GM19463 (cell line): ENCODE results near the gene NCAPH2.

ENCODE experiments used
- ATAC-seq: cut with Tn5 transposase; IDR thresholded peaks from one replicate; pipeline ENCODE4 v1.9.1; 2021; ENCODE audit warnings: mild to moderate bottlenecking, moderate library complexity; ENCODE audit not compliant: unreplicated experiment

Gene NCAPH2

DNA sequence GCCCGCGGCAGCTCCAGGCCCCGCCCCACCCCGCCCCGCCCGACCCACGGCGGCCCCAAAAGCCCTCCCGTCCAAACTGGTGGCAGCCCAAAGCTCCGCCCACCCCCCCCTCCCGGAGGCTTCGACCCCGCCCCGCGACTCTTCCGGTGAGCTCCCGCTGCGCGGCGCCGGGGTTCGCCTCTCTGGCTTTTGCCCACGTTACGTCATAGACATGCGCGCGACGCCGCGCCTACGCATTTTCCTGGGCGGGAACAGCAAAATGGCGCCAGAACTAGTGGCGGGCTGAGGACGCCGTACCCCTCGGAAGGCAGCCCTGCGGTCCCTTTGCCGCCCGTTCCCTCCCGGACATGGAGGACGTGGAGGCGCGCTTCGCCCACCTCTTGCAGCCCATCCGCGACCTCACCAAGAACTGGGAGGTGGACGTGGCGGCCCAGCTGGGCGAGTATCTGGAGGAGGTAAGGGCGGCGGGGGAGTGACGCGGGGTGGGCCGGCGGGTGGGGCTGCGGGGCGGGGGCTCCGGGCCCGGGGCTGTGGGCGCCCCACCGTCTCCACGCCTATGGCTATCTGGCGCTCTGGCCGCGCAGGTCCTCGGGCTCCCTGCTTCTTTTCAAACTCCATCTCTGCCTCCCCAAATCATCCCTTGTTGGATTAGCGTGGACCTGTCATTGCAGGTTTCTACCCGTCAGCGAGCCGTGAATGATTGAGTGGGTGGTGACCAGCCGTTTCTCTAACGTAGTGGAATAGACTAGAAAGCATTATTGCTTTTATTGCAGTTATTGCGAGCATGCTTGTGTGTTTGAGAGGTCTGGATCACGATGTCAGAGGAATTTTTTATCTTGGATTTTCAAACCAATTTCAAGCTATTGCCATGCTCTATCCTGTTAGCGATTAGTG lies at the start of gene NCAPH2:
NCAPH2 (plus strand) TSS at position 234 of the 894 bp plus-strand sequence; CDS start at position 348, 114 bp downstream.
- ATAC-seq = peak; percentile 65

DNA sequence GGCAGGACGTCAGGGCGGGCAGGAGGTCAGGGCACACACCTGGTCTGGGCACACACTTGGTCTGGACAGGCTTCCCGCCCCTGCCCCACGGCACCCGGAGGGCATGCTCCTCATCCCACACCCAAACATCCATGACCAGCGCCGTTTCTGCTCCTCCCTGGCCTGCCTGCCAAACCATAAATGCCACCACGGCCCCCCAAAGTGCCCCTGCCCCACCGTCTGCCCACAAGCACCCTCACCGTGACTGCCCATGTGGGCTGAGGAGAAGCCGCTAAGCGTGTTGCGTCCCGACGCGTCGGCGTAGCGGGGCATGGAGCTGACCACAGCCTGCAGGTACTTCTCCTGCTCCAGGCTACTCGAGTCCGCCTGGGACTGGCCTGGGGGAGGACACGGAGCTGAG lies 49.0 kb upstream of the NCAPH2 start:
- ATAC-seq = no peak

DNA sequence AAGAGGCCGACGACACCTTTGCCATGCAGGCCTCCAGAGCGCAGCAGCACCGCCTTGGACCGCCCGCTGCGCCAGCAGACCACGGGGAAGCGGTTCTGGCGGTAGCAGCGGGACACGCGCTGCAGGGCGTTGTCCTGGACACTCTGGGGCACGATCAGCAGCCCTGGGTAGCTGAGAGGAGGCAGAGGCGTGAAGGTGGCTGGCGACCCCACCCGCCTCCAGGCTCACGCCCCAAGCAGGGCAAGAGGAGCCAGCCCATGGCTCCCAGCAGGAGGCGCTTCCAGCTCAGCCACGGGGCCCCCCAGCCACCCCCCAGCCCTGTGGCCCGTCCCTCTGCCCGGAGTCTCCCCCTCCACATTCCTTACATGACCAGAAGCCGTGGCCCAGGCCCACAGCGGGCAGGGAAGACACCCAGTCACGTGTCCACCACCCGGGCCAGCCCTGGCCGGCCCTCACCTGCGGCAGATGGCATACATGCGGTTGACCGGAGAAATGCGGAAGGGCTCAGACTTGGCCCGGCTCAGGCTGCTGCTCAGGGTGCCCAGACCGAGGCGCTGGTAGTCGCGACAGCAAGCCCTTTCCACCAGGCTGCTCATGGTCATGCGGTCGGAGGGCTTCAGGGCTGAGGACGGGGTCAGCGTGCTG lies 48.4 kb upstream of the NCAPH2 start:
- ATAC-seq = no peak

DNA sequence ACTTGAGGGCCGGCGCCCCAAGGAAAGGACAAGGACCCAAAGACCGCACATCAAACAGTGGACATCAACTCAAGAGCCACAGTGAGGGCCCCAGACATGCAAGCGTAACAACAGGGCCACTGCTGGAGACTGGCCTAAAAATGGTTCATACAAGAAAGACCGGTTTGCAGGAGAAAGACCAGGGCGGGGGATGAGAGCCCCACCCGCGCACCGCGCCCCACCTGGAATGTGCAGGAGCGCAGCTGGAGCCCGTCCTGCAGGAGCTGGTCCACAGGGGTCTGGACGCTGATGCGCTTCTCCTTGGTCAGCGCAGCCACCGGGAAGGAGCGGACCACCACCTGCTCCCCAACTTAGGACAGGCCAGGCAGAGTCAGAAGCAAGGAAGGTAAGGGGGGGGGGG lies 47.1 kb upstream of the NCAPH2 start:
- ATAC-seq = no peak

GRCh38 chr22:50461536-50461935 lies 46.5 kb upstream of the NCAPH2 start:
- ATAC-seq = no peak

DNA sequence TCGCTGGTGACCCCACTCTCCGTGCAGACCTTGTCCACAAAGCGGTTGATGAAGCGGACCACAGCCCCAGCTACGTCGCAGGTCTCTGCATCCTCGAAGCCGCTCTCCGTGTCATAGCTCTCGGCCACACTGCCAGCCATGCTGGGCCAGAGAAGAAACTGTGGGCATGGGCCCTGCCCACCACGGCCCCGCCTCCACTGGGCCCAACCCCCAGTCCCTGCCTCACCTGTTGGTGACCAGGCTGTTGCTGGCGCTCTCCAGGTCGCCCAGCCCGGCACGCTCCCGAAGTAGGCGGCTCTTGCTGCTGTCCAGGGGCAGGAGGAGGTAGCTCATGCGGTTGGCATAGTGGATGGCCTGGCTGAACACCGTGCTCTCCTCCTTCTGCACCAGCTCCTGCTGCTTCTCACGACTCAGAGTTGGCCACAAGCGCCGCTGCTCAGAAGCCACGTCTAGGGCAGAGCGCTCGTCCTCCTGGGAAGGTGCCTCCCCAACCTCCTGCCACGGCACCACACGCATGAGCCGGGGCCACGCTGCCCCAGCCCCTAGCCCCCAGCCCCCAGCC lies 46.0 kb upstream of the NCAPH2 start:
- ATAC-seq = no peak

GRCh38 chr22:50463188-50463900 lies 44.7 kb upstream of the NCAPH2 start:
- no peak for ATAC-seq

DNA sequence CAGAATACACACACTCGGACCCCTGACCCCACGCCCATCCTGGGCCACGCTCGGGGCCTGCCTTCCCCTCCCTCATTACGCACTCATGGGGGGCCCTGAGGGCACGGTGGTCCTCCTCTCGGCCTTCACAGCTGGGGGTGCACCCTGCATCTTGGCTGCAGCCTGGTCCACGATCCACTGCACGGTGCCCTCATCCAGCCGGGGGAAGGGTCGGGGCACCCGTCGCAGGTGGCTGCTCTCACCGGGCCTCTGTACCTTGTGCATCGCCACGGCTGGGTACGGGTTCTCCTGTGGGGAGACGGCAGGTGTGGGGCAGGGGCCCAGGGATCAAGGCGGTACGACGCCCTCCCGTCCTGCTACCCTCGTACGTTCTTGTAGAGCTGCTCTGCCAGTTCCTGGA lies 43.6 kb upstream of the NCAPH2 start:
- no peak for ATAC-seq

- no peak for ATAC-seq
Observed at GRCh38 chr22:50465066-50465930, 42.7 kb upstream of the NCAPH2 start.

DNA sequence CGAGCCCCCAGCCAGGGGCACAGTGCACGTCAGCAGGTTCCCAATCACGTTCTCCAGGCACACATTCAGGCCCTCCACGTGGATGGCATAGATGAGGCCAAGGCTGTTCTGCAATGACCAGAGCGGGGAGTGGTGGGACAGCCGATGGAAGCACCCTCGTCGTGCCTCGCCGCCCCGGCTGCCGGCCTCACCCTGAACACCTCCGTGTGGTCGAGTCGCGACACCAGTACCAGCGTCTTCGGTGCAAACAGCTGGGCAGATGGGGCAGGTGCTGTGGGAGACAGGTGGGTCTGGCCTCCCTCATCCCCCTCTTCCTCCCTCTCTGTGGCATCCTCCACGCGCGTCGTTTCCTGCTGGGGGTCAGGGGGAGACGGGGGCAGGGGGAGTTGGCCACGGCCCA lies 40.7 kb upstream of the NCAPH2 start:
- ATAC-seq = no peak

- ATAC-seq = no peak
Observed at GRCh38 chr22:50467773-50468440, 40.1 kb upstream of the NCAPH2 start.

DNA sequence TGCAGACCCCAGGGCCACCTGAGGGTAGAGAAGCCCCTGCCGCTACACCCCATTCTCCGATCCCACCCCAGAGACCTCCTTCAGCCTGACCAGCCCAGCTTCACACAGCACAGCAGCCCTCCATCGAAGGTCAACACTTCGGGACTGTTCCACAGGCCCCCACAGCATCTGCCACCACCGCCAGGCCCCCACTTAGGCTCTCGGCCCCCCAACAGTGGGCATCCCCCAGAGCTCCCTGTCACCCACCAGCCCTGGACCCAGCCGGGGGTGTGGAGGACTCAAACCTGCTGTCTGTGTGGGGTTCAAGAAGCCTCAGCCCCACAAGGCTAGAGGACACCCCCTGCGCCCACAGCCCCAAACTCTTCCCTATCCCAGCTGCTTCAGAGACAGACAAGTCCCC lies 39.4 kb upstream of the NCAPH2 start:
- no peak for ATAC-seq

DNA sequence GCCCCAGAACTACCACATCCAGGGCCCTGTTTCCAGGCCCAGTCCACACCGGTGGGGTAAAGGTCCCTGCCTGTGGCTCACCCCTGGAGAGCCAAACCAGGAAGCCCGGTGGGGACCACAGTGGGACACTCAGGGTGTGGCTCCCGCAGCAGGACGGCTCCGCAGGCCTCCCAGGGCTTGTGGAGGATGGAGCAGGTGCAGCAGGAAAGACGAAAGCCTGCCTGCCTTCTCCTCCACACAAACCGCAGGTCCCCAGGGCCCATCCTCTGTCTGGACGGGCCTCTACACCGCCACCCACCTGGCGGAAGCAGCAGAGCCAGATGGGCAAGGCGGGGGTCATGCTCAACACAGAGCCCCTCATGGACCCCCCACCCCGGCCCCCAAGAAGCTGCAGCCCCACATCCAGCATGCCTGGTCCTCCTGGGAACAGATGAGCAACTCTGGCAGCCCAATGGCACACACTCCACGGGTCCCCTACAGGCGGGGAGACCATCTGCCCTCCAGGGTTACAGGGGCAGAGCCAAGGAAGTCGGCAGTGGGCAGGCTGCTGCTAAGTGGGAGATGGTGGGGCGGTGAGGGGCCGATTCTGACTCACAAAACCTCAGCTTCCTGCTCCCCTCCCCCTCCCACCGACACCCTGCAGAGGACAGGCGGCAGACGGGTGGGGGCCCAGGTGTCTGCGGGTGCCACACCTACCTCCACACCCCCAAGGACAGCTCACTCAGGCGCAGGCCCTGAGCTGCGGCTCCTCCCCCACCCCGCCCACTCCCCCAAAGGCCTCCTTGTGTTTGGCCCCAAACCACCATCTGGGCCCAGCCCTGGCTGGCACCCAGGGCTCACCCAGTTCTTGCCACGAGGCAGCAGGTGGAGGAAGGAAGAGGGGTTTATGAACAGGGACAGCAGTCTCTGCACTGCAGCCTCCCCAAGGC lies 38.4 kb upstream of the NCAPH2 start:
- ATAC-seq = peak; percentile 65

GRCh38 chr22:50470491-50470890 lies 37.5 kb upstream of the NCAPH2 start:
- ATAC-seq = no peak

- no peak for ATAC-seq
Observed at GRCh38 chr22:50471197-50471847, 36.7 kb upstream of the NCAPH2 start.

DNA sequence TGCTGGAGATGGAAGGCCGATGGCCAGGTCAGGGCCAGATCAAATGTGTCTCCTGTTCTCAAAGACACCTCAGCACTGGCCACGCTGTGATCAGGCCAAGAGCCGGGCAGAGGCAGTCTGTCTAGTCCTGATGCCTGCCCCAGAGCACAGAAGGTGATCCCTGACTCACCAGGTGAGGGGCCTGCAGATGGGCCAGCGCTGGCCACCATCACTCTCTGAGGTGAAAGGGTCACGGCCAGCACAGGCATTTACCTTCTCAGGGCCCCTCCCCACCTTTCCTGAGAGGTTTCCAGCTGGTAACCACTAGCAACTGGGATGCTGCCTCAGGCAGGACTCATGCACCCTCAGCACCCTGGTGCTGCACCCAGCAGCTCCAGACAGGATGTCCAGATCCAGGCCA lies 36.1 kb upstream of the NCAPH2 start:
- no peak for ATAC-seq

- ATAC-seq = no peak
Observed at GRCh38 chr22:50473088-50473487, 34.9 kb upstream of the NCAPH2 start.
